HG03342 (cell line): Measurements from ENCODE around the gene LHFPL3.

ENCODE experiments used
- ATAC-seq: cut with Tn5 transposase; IDR thresholded peaks from one replicate; pipeline ENCODE4 v1.9.1; 2021; ENCODE audit warnings: mild to moderate bottlenecking, moderate library complexity; ENCODE audit not compliant: unreplicated experiment

LHFPL3 gene

DNA sequence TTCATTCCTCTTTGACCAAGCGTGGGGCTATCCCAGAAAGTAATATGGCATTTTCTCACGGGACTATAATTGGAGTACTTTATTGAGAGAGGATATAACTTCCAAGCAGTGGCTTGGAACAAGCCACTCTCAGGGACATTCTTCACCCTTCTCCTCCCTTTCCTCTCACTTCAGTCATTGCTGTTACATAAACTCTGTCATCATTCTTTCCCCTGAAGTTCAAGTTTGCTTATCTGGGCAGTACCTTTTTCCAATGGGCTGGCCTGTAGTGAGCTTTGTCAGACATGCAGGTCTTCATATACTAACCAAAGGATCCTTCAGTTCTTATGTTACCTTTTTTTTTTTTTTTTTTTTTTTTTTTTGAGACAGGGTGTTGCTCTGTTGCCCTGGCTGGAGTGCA lies 626.9 kb downstream of the LHFPL3 start:
- ATAC-seq: no peak
